K562 (cell line): Measurements from ENCODE around the gene PRKACA. TPM values are rescaled to one million over a fixed set of nuclear protein-coding genes. Genes with fewer than 3 reads are reported as not detected.

Experiments
- ATAC-seq: fragments of 200-7000 bp; cut with Tn5 transposase; 3 replicates; pipeline ENCODE4 v1.9.1; 2020; ENCODE audit warnings: moderate library complexity
- BruUV-seq: library from RNA; stranded (reverse); fragments of 400-500 nt; replicated peaks from 2 replicates; lab custom pipeline; 2021; lab: Mats Ljungman, UMichigan
- CTCF ChIA-PET: fragments of 300-600 bp; formaldehyde crosslinking; extraction: SDS; loops from one replicate; lab custom pipeline; 2021; ENCODE audit warnings: low intra/inter-chr PET ratio; lab: Yijun Ruan, JAX
- POLR2A ChIA-PET: fragments of 300-600, 350-650 bp; sonication (Branson Sonifier 250); formaldehyde crosslinking; extraction: SDS; loops from one replicate; lab custom pipeline; 2021; ENCODE audit warnings: antibody characterized with exemption, inconsistent platforms; lab: Yijun Ruan, JAX
- DNase-seq, 4 experiments: peaks; one replicate each; pipeline versions ENCODE4 v3.0.0 to v3.0.0-alpha.2; 2011 to 2018; ENCODE audit warnings: low spot score in 3 of 4, mixed read lengths in 3 of 4; ENCODE audit errors: extremely low read depth in 1 of 4
- FAIRE-seq: peaks from 2 replicates; lab custom pipeline; 2011; peaks lifted over from hg19 to GRCh38; lab: Jason Lieb, UNC
- H2AFZ ChIP-seq: 2 replicates; pipeline ENCODE4 v1.6.0; 2011; ENCODE audit warnings: low read depth, low read length, control low read depth, inconsistent platforms
- H3K27ac ChIP-seq: fragments of 200-600 bp; 3 replicates; pipeline ENCODE4 v1.8.0; 2011; ENCODE audit warnings: low read depth, mild to moderate bottlenecking, control low read depth, inconsistent platforms, low read length, moderate library complexity, mixed read lengths; ENCODE audit errors: extremely low read depth
- H3K27me3 ChIP-seq, 2 experiments: fragments of 300-600 bp in 1 of 2; 2 replicates in 1 of 2; 3 replicates in 1 of 2; pipeline versions ENCODE4 v1.6.0 to v1.8.0; 2011; ENCODE audit warnings: inconsistent platforms in 2 of 2, low read length in 2 of 2, mild to moderate bottlenecking in 1 of 2, mixed read lengths in 1 of 2, moderate library complexity in 1 of 2; ENCODE audit not compliant: control insufficient read depth in 2 of 2, insufficient read depth in 2 of 2
- H3K36me3 ChIP-seq: fragments of 300-600 bp; 3 replicates; pipeline ENCODE4 v1.8.0; 2011; ENCODE audit warnings: mild to moderate bottlenecking, low read length, inconsistent platforms; ENCODE audit not compliant: control insufficient read depth, insufficient read depth
- H3K4me1 ChIP-seq, 2 experiments: fragments of 200-600 bp in 1 of 2; replicated peaks in 1 of 2; 2 replicates in 1 of 2; 3 replicates in 1 of 2; pipeline versions ENCODE4 v1.5.1 to v1.8.0; 2011; ENCODE audit warnings: inconsistent platforms in 2 of 2, low read length in 2 of 2, mild to moderate bottlenecking in 1 of 2, mixed read lengths in 1 of 2, moderate library complexity in 1 of 2; ENCODE audit not compliant: control insufficient read depth in 2 of 2, insufficient read depth in 2 of 2
- H3K4me2 ChIP-seq: 2 replicates; pipeline ENCODE4 v1.6.1; 2011; ENCODE audit warnings: low read length, control low read depth, inconsistent platforms, mixed read lengths; ENCODE audit not compliant: insufficient read depth
- H3K4me3 ChIP-seq: fragments of 200-600 bp; sonication (generic), shearing (Covaris generic); 2 replicates; pipeline ENCODE4 v1.5.1; 2016; ENCODE audit warnings: control low read depth, inconsistent platforms
- H3K79me2 ChIP-seq: fragments of 200-600 bp; 3 replicates; pipeline ENCODE4 v1.8.0; 2011; ENCODE audit warnings: low read length, inconsistent platforms; ENCODE audit not compliant: control insufficient read depth, insufficient read depth
- H3K9ac ChIP-seq, 2 experiments: 2 replicates each; pipeline versions ENCODE4 v1.6.0 to v1.6.1; 2011; ENCODE audit warnings: low read depth in 2 of 2, low read length in 2 of 2, control low read depth in 1 of 2, inconsistent platforms in 1 of 2, mild to moderate bottlenecking in 1 of 2, mixed read lengths in 1 of 2; ENCODE audit not compliant: insufficient read depth in 1 of 2
- H3K9me1 ChIP-seq: one replicate; pipeline ENCODE4 v1.6.0; 2011; ENCODE audit warnings: inconsistent platforms, mild to moderate bottlenecking, low read length, moderate library complexity; ENCODE audit not compliant: control insufficient read depth, insufficient read depth
- H3K9me3 ChIP-seq: replicated peaks from 2 replicates; pipeline ENCODE4 v1.5.1; 2011; ENCODE audit warnings: low read depth, low read length, inconsistent platforms; ENCODE audit not compliant: control insufficient read depth, insufficient read depth
- H4K20me1 ChIP-seq: replicated peaks from 2 replicates; pipeline ENCODE4 v1.6.1; 2011; ENCODE audit warnings: low read length, inconsistent platforms, mixed read lengths; ENCODE audit not compliant: control insufficient read depth, insufficient read depth
- BDP1 ChIP-seq: IDR thresholded peaks from 3 replicates; pipeline ENCODE4 v1.6.1; 2011; ENCODE audit not compliant: insufficient read length, insufficient read depth
- CBFA2T2 ChIP-seq: fragments of 450-650 bp; conservative IDR thresholded peaks from 2 replicates; pipeline ENCODE4 v1.6.1; 2017; ENCODE audit warnings: mild to moderate bottlenecking
- DLX4 ChIP-seq: fragments of 250-450 bp; sonication (Bioruptor Pico); IDR thresholded peaks from 2 replicates; pipeline ENCODE4 v1.6.1; 2021; ENCODE audit warnings: mild to moderate bottlenecking
- MGA ChIP-seq: fragments of 450-650 bp; IDR thresholded peaks from 2 replicates; pipeline ENCODE4 v1.6.1; 2016; ENCODE audit warnings: mild to moderate bottlenecking, moderate library complexity
- POLR2G ChIP-seq: fragments of 200-400 bp; formaldehyde crosslinking; IDR thresholded peaks from 2 replicates; pipeline ENCODE4 v1.6.1; 2017; ENCODE audit warnings: low read depth, mild to moderate bottlenecking, antibody characterized with exemption, low read length, moderate library complexity
- RBM22 ChIP-seq: fragments of 200-400 bp; formaldehyde crosslinking; IDR thresholded peaks from 2 replicates; pipeline ENCODE4 v1.6.1; 2018; ENCODE audit warnings: low read length, low read depth; ENCODE audit not compliant: poor library complexity, severe bottlenecking
- SUPT5H ChIP-seq: fragments of 450-650 bp; IDR thresholded peaks from 2 replicates; pipeline ENCODE4 v1.6.1; 2016
- ZNF140 ChIP-seq: fragments of 250-450 bp; sonication (Bioruptor Pico); IDR thresholded peaks from 2 replicates; pipeline ENCODE4 v1.8.0; 2021; ENCODE audit warnings: moderate library complexity, mild to moderate bottlenecking, inconsistent platforms
- ZNF282 ChIP-seq: sonication (generic); formaldehyde crosslinking; IDR thresholded peaks from 2 replicates; pipeline ENCODE4 v1.8.1; 2023; ENCODE audit warnings: missing genetic modification reagents
- WGBS: fragments of 100-300 bp; shearing (Covaris generic); methylation state at CpG from one replicate; pipeline ENCODE4 v1.1.6; 2016; ENCODE audit warnings: low coverage, mixed read lengths; ENCODE audit not compliant: insufficient coverage; ENCODE audit errors: missing lambda C conversion rate; 5-methylcytosine and 5-hydroxymethylcytosine counted together
- in situ Hi-C: fragments of 300-500 bp; cut with MboI; formaldehyde crosslinking; loops from 4 replicates; pipeline ENCODE4 v1.15.0; 2018; ENCODE audit warnings: inconsistent platforms, mixed read lengths
- intact Hi-C: fragments of 100-400 bp; cut with micrococcal nuclease; formaldehyde crosslinking; loops from 2 replicates; pipeline ENCODE4 v1.14.2; 2022
- polyA plus RNA-seq, 8 experiments: library from polyadenylated mRNA; depleted of rRNA in 4 of 8; stranded (reverse) in 5 of 8; unstranded in 3 of 8; fragments of >200 nt; fragmentation: Nextera tagmentation in 2 of 8; fragmentation: Illumina TruSeq in 1 of 8; extraction: Ambion mirVana in 2 of 8; extraction: Trizol in 1 of 8; gene quantifications; 2 replicates each; pipeline versions ENCODE4 v1.2.1 to v1.2.3, GENCODE V29; 2011 to 2014; ENCODE audit warnings: inconsistent platforms in 1 of 8, missing spikeins in 1 of 8
- total RNA-seq, 7 experiments: library from RNA; depleted of rRNA in 6 of 7; stranded (reverse); fragments of >200 nt in 6 of 7; fragmentation: Illumina TruSeq in 2 of 7; extraction: Trizol in 2 of 7; gene quantifications; 2 replicates each; pipeline versions ENCODE4 v1.2.1 to v1.2.3, GENCODE V29; 2011 to 2021; ENCODE audit warnings: low replicate concordance in 1 of 7
- TF ChIP-seq, protein P1 (sequence below): fragments of 450-650 bp; IDR thresholded peaks from 2 replicates; pipeline ENCODE4 v1.6.1; 2016

The PRKACA gene
- total and polyA plus RNA-seq, 9 of the 15 experiments (the other 6 are each of a cell fraction or from before 2014, with no cell fraction given), result 1.2 to 63.1 (median 13.0) TPM

DNA sequence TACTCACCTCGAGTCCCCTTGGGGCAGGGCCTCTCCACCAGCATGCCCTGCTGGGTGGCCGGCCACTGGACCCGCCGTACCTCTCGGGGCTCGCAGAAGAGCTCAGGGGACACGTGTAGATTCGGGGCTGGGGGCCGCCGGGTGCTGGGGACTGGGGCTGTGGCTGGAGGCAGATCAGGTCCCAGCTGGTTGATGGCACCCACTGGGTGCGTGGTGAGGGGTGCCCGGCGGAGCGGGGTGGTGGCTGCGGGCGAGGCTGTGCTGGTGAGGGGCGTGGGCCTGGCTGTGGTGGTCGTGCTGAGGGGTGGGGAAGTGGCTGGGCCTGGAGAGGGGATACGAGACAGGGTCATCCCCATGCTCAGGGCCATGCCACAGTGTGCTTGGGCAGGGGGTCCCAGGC, 43.7 kb upstream of the PRKACA start:
- WGBS, result 87% methylated on average over 8 of the region's 19 CpGs
- no peak overlapping the region for H3K4me3 ChIP-seq
- H3K27ac ChIP-seq, result no peak overlapping the region
- FAIRE-seq (no peak), ATAC-seq (no peak), DNase-seq (no peak)
- no peak overlapping the region for H3K4me2 ChIP-seq
- H3K9me3 ChIP-seq, result no peaks in the 10 kb centered on the region
- H3K4me1 ChIP-seq, result peaks cover 0 to 30% of the 10 kb centered on the region in 2 experiments; a peak in 2 of 5 replicates
- H3K79me2 ChIP-seq, result no peaks in the 10 kb centered on the region
- intact Hi-C loops, result no loop called here
- ChIA-PET POLR2A (interaction anchor here (0.6 kb wide), 1 partner anchor 29 kb away, joined by 3 read pairs; no protein-coding TSS in a partner anchor), CTCF (no interaction called here)
- no peaks in the 10 kb centered on the region; the same call in none of the 2 replicates for H4K20me1 ChIP-seq
- in situ Hi-C loops, result no loop called here
- no TSS peak for BruUV-seq
- H3K9me1 ChIP-seq, result no peaks in the 10 kb centered on the region
- no peaks in the 10 kb centered on the region for H3K27me3 ChIP-seq
- peaks cover 36% of the 10 kb centered on the region; the same call in 2 of the 3 replicates for H3K36me3 ChIP-seq
- no peak overlapping the region for H2AFZ ChIP-seq
- no peak overlapping the region for H3K9ac ChIP-seq
- TF ChIP-seq DLX4 (no peak), RBM22 (peak; percentile 43), ZNF140 (CRISPR knock-in tag) (no peak), SUPT5H (no peak), MGA (no peak), CBFA2T2 (no peak), POLR2G (peak; percentile 71), BDP1 (no peak), ZNF282 (CRISPR knock-in tag) (no peak)
- TF ChIP-seq, protein P1, sequence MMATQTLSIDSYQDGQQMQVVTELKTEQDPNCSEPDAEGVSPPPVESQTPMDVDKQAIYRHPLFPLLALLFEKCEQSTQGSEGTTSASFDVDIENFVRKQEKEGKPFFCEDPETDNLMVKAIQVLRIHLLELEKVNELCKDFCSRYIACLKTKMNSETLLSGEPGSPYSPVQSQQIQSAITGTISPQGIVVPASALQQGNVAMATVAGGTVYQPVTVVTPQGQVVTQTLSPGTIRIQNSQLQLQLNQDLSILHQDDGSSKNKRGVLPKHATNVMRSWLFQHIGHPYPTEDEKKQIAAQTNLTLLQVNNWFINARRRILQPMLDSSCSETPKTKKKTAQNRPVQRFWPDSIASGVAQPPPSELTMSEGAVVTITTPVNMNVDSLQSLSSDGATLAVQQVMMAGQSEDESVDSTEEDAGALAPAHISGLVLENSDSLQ, result no peak
